HG02973 (cell line): ENCODE data around the gene CA12.

Experiments used
- ATAC-seq: cut with Tn5 transposase; IDR thresholded peaks from one replicate; pipeline ENCODE4 v1.9.1; 2021; ENCODE audit warnings: moderate library complexity; ENCODE audit not compliant: unreplicated experiment

CA12 gene

DNA sequence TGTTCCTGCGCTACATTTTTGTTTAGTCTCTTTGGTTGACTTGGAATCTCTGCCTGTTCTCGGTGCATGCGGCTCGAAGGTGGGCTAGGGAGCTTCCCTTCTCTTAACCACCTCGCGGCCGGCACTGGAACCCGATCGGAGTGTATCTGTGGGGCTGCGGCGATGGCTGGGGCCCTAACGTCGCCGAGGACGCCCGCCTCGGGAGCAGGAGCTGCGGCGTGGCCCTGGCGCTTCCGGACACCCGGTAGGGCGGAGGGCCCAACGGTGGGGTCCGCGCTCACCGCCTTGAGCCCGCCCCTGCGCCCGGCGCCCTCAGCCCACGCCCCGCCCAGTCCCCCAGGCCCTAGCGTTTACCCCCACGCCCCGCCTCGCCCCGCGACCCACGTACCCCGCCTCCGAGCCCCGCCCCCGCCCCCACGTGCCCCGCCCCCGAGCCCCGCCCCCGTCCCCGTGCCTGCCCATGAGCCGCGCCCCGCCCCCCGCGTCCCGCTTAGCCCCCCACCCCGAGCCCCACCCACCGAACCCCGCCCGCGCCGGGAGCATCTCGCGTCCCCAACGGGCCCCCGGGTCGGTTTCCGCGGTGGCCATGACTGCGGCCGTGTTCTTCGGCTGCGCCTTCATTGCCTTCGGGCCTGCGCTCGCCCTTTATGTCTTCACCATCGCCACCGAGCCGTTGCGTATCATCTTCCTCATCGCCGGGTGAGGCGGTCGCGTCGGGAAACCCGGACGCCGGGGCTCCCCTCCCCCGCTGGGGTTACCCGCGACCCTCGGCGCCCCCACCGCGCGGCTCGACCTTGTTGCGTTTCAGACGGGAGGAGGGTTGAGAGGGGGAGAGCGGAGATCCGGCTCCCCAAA is 104.4 kb downstream of the CA12 start, which contains the start of gene APH1B:
APH1B (plus strand) TSS at position 568 of the 855 bp plus-strand sequence; CDS start at position 587, 19 bp downstream.
- peak; percentile 59 for ATAC-seq

GRCh38 chr15:63276342-63277037 is 105.2 kb downstream of the CA12 start:
- peak; percentile 1 for ATAC-seq

DNA sequence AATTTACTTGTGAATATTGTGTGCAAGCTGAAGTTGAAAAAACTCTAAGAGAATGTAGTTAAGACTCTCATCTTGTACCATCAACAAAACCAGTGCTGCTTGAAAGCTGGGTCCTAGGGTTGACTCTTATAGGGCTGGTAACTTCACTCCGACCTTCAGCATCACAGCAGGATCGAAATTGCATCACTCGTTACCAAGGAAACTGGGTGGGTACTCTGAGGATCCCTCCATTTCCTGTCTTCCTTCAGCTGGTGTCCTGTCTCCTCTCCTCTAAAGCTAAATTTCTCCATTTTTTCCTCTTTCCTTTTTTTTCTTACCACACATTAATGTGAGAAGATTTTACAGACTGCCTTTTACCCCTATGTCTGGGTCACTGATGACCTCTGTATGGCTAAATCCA is 107.2 kb downstream of the CA12 start:
- ATAC-seq: no peak
